ENCODE results near the gene LRRIQ3. TPM values are rescaled to one million over a fixed set of nuclear protein-coding genes. Genes with fewer than 3 reads are reported as not detected.

The LRRIQ3 gene
- polyA plus RNA-seq, 1 donor from 2014 or later: 3.9 TPM

DNA sequence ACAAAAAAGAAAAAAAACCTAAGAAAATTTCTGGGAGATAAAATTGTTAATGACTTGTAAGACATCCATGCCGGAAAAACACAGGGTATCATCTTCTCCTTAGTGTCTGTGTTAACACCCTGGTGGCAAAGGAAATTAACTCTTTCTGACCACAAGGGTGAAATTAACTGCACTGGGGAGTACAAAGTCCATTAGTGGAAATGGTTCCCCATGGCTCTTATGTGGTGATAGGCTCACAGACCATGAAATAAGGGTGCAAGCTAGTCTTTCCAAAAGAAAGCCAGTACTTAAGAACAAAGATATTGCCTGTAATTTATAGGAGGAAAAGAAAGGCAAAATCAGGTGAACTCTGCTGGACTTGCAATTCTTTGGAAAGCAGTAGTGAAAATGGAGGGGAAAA lies 185.4 kb downstream of the LRRIQ3 start:
- Mint-ChIP-seq H3K4me1 (peaks cover 0 to 3% (median 0%) of the 10 kb centered on the region in 3 donors), H3K4me3 (no peak overlapping the region), H3K27me3 (peaks cover 2% of the 10 kb centered on the region), H3K36me3 (no peaks in the 10 kb centered on the region), H3K27ac (no peak overlapping the region), H3K9me3 (peaks cover 0 to 1% (median 0%) of the 10 kb centered on the region in 3 donors)

DNA sequence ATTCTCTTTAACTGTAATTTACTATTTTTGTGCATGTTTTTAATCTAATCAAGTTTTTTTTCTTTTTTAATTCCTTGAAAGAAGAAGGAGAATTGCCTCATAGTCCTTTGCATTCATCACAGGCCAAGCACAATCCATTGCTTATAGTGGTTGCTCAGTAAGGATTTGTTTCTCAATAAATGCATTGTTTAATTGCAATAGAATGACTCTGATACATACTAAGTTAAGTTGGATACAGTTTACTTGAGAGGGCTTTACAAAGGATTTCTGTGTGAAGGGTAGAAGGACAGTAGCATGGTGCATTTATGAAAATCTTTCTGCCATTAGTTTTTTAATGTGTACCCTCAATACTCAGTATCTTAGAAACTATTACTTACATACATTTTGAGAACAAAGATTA lies 186.2 kb downstream of the LRRIQ3 start:
- H3K9me3 Mint-ChIP-seq: peaks cover 0 to 1% (median 0%) of the 10 kb centered on the region in 3 donors
- peaks cover 2% of the 10 kb centered on the region for H3K27me3 Mint-ChIP-seq
- no peaks in the 10 kb centered on the region for H3K36me3 Mint-ChIP-seq
- peaks cover 0 to 3% (median 0%) of the 10 kb centered on the region in 3 donors for H3K4me1 Mint-ChIP-seq
- H3K27ac Mint-ChIP-seq: no peak overlapping the region
- H3K4me3 Mint-ChIP-seq: no peak overlapping the region

DNA sequence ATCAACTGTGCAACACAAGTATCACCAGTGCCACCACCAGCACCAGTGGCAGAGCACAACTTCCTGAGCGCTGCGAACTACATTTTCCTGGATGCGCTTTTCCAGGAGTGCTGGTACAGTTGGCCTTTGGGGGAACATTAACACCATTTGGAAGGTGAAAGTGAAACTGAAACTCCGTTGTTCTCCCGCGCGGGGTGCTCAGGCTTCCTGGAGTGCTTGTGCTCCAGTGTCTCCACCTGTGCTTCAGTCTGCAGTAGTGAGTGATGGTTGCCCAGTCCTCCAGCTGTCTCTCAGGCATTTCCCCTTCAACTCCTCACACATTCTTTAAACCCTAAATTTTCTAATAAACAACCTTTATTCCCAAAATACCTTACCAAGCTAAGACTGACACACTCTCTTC lies 187.8 kb downstream of the LRRIQ3 start:
- peaks cover 0 to 3% (median 0%) of the 10 kb centered on the region in 3 donors for H3K4me1 Mint-ChIP-seq
- H3K9me3 Mint-ChIP-seq: no peaks in the 10 kb centered on the region
- H3K27ac Mint-ChIP-seq: no peak overlapping the region
- peak overlapping the region in 1 of 4 donors; percentile 73 for H3K4me3 Mint-ChIP-seq
- no peaks in the 10 kb centered on the region for H3K36me3 Mint-ChIP-seq
- peaks cover 2% of the 10 kb centered on the region for H3K27me3 Mint-ChIP-seq

DNA sequence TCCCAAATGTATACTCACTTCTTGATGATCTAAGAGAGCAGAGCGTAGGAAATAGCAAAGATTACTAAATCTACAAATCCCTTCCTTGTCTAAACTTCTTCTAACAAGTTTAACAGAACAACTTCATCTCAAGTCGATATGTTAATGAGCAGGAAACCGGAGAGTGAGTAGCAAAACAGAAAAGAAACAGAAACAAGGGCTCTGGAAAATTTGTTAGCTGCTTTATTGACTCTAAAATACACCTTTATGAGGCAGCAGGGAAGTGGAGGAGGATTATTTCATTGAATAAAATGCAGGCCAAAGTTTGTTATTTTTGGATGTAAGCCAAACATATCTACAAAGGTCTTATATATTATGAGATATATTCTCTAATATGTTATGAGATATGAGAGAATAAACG lies 192.4 kb downstream of the LRRIQ3 start:
- H3K36me3 Mint-ChIP-seq: no peaks in the 10 kb centered on the region
- H3K27me3 Mint-ChIP-seq: peaks cover 2% of the 10 kb centered on the region
- H3K9me3 Mint-ChIP-seq: peaks cover 0 to 6% (median 0%) of the 10 kb centered on the region in 3 donors
- H3K4me3 Mint-ChIP-seq: no peak overlapping the region
- no peak overlapping the region for H3K27ac Mint-ChIP-seq
- H3K4me1 Mint-ChIP-seq: peaks cover 0 to 3% (median 0%) of the 10 kb centered on the region in 3 donors

DNA sequence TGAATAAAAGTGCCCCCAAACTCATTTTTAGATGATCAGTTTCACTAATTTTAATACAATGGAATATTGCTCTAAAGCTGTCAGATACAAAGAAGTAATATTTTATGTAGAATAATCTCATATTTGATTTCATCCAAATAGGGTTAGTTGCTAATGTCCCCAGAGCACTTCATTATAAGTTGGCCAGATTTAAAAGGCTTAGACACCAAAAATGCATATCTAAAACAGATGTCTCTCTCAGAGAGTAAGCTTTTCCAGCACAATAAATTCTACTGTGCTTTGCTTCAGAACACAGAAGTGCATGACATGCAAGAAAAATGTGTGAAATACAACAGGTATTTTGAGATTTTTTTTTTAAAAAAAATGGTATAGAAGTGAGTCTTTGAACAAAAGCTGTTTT lies 194.2 kb downstream of the LRRIQ3 start:
- Mint-ChIP-seq H3K27ac (no peak overlapping the region), H3K9me3 (peaks cover 0 to 6% (median 0%) of the 10 kb centered on the region in 3 donors), H3K4me3 (no peak overlapping the region), H3K36me3 (no peaks in the 10 kb centered on the region), H3K4me1 (no peaks in the 10 kb centered on the region), H3K27me3 (no peaks in the 10 kb centered on the region)

DNA sequence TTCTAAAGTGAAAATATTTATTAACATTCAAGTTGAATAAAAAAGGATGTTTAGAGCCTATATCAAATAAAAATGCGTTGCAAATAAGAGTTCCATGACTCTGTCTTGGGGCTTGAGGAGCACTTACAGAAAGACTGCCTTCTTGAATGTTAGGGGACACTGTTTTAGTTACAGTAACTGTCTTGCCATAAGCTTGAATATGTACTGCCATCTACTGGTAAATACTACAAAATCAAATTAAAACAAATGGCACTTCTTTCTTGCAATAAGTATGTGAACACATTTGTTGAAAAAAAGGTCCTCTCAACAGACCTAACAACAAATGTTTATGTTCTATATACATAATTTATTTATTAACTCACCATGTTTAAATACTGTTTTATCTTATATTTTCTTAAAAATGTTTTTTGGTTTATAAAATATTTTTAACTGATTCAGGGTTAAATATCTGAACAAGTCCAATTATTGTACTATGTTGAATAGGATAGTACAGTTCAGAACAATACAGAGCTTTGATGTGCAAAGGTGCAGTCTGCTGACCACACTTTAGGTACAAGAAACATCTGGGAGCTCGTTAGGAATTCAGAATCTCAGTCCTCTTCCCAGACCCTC lies 199.5 kb downstream of the LRRIQ3 start:
- Mint-ChIP-seq H3K4me3 (no peak overlapping the region), H3K4me1 (no peaks in the 10 kb centered on the region), H3K36me3 (no peaks in the 10 kb centered on the region), H3K9me3 (peaks cover 0 to 6% (median 0%) of the 10 kb centered on the region in 3 donors), H3K27ac (no peak overlapping the region), H3K27me3 (no peaks in the 10 kb centered on the region)

DNA sequence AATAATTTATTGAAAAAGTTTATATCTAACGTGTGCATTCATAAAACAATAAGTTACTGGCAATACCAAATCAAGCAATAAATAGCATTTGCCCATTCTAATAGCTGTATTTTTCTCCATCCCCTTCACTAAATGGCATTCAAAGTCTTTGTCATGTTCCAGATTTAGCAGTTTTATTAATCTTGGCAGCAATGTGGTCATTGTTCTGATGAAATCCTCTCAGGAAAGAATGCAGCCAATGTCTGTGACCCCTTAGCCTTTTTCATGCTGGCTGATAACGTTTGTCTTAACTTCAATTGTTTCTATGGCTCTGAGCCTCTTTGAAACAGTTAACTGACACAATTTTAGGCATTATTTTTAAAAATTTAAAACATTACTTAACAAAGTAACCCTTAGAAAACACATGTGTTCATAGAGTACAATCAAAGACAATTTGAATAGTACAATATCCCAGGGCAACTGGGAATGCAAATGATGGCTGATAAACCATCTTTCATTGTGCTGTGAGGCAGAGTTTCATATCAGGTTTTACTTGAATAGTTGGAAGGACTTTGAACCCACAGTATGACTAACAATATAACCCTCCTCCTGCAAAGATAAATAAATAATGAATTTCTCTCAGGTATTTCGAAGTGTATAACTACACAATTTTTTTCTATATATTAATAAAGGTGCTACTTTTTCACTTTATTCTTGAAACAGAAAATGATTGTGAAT lies 217.5 kb downstream of the LRRIQ3 start:
- Mint-ChIP-seq H3K27me3 (no peaks in the 10 kb centered on the region), H3K9me3 (peaks cover 0 to 9% (median 2%) of the 10 kb centered on the region in 3 donors), H3K36me3 (peaks cover 2% of the 10 kb centered on the region), H3K4me1 (no peaks in the 10 kb centered on the region), H3K4me3 (no peak overlapping the region), H3K27ac (no peak overlapping the region)

DNA sequence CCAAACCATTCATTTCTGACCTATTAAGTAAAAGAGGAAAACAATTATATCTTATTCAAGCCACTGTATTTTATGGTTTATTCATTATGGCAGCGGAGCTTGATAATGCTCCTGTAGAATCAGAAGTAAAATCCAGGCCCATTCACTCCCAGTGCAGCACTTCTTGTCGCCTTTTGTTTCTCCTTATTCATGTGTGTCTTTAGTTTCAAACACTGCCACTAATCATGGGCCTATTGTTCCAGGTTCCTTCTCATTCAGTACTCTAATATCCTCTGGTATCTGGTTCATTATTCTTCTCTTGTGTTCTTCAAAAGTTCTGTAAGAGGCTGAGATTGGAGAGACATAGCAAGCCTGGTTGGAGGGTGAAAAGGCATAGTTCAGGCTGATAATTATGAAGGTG lies 218.3 kb downstream of the LRRIQ3 start:
- Mint-ChIP-seq H3K36me3 (peaks cover 1% of the 10 kb centered on the region), H3K9me3 (peaks cover 0 to 9% (median 2%) of the 10 kb centered on the region in 3 donors)

DNA sequence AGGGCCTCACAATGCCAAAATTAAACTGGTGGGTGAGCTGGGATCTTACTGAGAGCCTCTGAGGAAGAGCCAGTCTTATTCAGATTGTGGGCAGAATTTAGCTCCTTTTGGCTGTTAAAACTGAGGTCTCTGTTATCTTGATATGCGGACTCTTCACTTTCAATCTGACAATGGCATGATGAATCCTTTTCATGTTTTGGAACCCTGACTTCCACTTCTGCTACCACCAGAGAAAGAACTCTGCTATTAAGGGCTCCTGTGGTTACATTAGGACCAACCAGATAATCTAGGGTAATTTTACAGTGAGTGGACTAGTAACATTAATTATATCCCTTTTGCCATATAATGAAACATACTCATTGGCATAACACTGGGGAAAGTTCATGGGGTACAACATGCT lies 219.0 kb downstream of the LRRIQ3 start:
- H3K27me3 Mint-ChIP-seq: no peaks in the 10 kb centered on the region
- H3K36me3 Mint-ChIP-seq: no peaks in the 10 kb centered on the region
- no peak overlapping the region for H3K27ac Mint-ChIP-seq
- no peak overlapping the region for H3K4me3 Mint-ChIP-seq
- no peaks in the 10 kb centered on the region for H3K4me1 Mint-ChIP-seq
- H3K9me3 Mint-ChIP-seq: peaks cover 0 to 6% (median 2%) of the 10 kb centered on the region in 3 donors

More for the DNA sequence above, 218.3 kb downstream of the LRRIQ3 start:
- Mint-ChIP-seq H3K27me3 (no peaks in the 10 kb centered on the region), H3K27ac (no peak overlapping the region), H3K4me3 (no peak overlapping the region), H3K4me1 (no peaks in the 10 kb centered on the region)

Other genes with a start within 250 kb of the LRRIQ3 start
- 3.9 TPM for gene FPGT, start 66 bp upstream of the LRRIQ3 start, polyA plus RNA-seq
- gene TNNI3K, start 37.2 kb upstream of the LRRIQ3 start, polyA plus RNA-seq: not detected